HG03135 (cell line): ENCODE measurements around the gene RBM20.
"Not testable (repeated sequence)": the region's sequence is repeated elsewhere in the genome, so short reads cannot be mapped to it uniquely, and the experiment has no call there.

Source experiments
- ATAC-seq: cut with Tn5 transposase; IDR thresholded peaks from one replicate; pipeline ENCODE4 v1.9.1; 2021; ENCODE audit warnings: mild to moderate bottlenecking, moderate library complexity; ENCODE audit not compliant: unreplicated experiment

Gene RBM20

DNA sequence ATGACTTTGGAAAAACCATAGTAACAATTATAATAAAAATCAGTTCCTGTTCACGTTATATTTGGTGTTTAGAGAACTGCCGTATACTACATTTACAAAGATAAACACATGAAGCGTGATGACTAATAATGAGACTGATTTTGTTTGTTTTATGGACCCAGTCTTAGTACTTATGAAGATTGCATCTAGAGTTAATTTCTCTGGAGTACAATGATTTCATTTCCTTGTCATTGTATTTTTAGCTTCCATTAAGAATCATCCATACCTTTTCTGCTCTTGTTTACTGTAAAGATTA lies 2.9 kb downstream of the RBM20 start:
- no peak for ATAC-seq

DNA sequence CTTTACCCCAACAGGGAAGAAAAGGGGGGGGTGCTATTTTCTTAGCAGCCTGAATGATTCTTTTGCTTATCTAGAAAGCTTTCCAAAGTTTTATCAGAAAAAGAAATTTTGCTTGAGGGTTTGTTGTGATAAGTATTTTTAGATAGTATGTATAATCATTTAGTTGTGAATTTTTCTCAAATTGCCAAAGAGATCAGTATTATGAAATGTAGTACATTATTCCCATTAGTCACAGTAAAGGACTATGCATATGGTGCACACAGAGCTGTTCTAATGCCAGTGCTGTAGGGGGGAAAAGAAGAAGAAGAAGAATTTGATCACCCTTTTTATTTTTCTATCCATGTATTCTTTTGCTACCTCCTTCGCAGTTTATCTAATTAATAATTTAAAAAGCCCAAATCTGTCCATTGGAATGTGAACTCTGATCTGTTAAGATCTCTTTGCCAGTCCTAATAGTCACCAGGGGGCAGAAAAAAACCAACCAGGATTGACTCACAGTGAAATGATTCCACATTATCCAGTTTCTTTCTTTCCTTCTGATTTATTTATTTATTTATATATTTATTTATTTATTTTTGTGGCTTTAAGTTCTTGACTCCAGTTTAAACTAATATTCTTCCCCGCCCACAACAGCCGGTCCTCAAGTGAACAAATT lies 4.7 kb downstream of the RBM20 start:
- ATAC-seq, result no peak

DNA sequence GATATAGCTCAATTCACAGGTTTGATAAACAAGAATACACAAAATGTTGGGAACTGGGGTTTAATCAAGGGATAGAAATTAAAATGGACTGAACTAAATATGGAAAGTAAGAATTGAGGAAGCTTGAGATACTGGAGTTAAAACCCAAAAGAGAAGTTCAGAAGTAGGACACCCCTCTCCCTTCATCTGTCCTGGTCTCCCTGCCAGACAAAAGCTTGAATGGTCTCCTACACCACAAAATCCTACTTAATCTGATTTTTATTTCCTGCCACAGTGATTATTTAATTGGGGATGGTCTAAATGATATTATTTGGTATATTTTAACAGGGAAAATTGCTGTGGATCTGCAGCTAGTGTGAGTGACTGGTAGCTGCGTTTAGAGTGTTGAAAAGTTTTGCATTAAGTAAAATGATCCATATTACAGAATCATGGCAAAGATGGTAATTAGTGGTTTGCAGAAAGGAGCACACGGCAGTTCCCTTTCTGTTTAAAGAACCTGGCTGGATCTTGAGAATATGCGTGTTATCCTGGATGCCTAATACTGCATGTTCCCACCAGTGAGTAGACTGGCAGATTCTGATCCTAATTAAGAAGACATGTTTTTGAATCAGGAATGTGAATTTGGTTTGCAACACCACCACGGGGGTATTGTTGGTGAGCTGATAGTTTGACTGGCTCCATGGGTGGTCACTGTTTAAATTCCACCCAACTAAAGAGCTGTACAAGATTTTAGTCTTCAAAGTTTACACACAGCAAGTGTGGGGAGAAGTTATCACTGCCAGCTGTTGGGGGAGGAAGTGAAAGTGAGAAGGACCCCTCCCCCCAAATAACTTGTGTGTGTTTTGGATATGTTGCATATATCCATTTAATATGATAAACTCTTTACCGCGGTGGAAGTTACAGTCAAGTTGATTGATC lies 5.5 kb downstream of the RBM20 start:
- no peak for ATAC-seq

DNA sequence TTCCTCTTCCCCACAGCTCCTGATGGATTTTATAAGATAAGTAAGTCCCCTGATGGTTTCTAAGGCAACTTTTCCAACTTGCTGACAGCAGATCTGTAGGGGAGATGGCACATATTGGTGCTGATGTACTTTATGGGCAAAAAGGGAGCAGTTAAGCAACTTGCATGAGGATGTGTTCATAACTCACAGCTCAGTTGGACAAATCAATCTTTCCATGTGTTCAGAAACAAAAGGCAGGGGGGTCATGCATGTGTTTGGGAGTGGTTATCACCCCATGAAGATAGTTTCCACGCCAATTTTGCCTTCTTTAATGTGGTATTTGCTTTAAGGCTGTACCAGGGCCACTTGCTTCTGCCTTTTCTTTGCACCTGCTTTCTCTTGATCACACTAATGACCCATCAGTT lies 6.1 kb downstream of the RBM20 start:
- ATAC-seq, result no peak

- peak; percentile 77 for ATAC-seq
Observed at GRCh38 chr10:110651044-110651958, 7.2 kb downstream of the RBM20 start.

DNA sequence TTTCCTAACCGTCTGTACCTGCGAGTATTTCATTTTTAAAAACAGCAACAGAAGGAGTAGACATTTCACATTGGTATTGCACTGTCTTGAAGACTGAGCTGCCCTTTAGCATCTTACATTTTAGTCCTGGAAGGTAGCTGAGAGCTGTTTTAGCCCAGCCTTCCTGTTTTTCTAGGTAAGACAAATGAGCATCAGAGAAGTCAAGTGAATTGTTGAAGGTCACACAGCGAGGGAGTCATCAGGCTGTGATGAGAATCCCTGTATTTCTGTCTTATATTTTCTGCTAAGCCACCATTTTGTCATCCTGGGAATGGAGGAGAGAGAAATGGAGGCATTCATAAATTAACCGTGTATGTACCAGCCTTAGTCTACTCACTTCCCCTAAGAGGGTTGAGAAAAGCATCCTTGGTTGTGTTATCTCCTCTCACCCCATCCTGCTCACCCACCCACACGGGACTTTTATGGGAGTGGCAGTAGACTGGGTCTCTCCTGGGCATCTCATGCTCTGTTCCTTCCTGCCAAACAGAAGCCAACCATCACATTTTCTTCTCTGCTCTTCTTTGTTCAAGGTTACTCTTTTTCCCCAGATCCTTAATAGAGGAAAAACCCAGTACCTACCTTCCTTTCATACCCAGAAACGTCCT lies 8.5 kb downstream of the RBM20 start:
- ATAC-seq, result no peak

DNA sequence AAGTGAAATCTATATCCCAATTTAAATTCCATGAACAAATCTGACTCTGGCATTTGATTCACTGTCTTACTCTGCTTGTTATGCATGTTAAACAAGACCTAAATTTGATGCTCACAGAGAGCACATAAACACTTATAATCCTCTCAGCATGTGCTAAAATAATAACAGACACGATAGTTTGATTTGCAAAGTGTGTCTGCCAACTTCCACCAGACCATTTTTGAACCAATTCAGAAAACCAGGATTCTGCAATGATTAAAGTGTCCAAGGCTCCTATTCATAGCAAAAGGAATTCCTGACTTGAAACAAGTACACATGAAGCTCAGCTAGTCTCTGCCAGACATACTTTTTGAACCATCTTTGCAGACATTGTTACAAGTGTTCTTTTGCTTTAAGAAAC lies 11.2 kb downstream of the RBM20 start:
- ATAC-seq, result no peak

- ATAC-seq, result no peak
Observed at GRCh38 chr10:110656612-110657011, 12.5 kb downstream of the RBM20 start.

DNA sequence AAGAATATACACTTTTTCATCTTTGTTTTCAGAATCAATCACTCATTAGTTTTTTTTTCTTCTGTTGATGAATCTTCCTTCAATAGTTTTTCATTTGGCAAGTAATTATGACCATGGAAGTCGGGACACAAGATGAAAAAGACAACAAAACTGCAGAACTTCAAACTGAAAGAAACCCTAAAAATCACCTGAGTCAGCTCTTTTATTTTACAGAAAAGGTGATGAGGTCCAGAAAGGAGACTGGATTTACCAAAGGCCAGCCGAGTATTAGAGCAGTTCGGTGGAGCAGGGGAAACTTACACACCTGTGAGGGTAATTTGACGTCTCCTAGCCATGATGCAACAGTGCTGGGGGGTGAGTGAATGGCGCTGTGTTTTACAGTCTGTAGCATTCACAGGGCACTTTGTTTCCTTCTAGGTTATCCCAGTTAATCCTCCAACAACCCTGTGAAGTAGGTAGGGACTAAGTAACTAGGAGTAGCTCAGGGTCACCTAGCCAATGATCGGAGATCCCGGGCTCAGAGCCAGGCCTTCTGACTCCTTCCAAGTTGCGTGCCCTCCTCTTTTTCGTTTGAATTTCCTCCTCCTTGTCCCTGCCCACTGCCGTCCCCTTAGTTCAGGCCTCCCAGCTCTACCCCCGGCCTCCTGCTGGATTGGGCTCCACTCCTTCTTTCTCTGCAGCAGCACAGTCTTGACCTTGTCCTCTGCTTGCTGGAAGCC lies 14.0 kb downstream of the RBM20 start:
- no peak for ATAC-seq

GRCh38 chr10:110659558-110659957 lies 15.4 kb downstream of the RBM20 start:
- ATAC-seq, result no peak

DNA sequence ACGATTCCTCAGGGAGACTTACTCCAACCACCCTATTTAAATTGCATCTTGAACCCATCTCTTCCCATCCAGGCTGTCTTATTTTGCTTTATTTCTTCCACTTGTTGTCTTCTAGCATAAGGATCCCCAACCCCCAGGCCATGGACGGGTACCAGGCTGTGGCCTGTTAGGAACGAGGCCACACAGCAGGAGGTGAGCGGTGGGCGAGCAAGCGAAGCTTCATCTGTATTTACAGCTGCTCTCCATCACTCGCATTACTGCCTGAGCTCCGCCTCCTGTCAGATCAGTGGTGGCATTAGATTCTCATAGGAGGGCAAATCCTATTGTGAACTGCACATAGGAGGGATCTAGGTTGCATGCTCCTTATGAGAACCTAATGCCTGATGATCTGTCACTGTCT lies 16.2 kb downstream of the RBM20 start:
- ATAC-seq, result not testable (repeated sequence)

DNA sequence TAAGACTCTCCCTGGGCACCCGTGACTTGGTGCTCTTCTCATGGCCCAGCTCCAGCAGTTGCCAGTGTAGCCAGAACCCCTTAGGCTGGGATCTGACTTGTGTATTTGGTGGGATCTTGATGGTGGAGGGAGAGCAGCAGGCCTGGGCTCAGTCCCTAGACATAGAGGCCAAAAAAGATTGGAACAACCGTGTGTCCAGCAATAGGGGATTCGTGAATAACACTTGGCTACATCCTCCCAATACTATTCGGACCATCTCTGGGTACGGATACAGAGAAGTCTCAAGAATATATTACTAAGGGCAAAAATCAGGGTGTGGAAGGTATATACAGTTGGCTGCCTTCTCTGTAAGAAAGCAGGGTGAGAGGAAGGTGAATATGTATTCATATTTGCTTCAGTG lies 17.2 kb downstream of the RBM20 start:
- no peak for ATAC-seq

- no peak for ATAC-seq
Observed at GRCh38 chr10:110664483-110665420, 20.6 kb downstream of the RBM20 start.

DNA sequence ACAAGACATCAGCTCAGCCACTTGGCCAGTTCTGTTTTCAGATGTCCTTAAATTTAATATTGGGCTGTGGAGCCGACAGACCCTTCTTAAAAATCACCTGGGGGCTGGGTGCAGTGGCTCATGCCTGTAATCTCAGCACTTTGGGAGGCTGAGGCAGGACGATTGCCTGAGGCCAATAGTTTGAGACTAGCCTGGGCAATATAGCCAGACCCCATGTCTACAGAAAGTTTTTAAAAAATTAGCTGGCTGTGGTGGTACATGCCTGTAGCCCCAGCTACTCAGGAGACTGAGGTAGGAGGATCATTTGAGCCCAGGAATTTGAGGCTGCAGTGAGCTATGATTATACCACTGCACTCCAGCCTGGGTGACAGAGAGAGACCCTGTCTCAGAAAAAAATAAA lies 22.1 kb downstream of the RBM20 start:
- not testable (repeated sequence) for ATAC-seq

GRCh38 chr10:110666673-110667072 lies 22.5 kb downstream of the RBM20 start:
- no peak for ATAC-seq

- no peak for ATAC-seq
Observed at GRCh38 chr10:110667620-110668343, 23.6 kb downstream of the RBM20 start.

DNA sequence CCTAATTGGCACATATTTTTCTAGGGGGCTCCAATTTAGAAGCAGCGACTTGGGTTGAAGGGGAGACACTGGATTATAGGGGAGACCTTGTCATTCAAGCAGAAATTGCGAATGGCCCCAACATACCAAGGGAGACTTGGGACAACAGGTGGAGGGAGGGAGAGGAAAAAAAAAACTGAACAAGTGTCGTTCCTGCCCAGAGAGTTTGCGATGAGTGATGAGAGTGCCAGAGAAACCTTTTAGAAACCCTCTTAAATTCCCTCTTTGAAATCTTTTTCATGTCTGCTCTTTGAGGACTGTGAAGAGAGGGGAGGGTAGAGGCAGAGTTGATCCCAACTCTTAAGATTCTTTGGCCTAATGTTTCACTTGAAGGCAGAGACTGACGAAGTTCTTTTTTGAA lies 24.3 kb downstream of the RBM20 start:
- ATAC-seq, result no peak

DNA sequence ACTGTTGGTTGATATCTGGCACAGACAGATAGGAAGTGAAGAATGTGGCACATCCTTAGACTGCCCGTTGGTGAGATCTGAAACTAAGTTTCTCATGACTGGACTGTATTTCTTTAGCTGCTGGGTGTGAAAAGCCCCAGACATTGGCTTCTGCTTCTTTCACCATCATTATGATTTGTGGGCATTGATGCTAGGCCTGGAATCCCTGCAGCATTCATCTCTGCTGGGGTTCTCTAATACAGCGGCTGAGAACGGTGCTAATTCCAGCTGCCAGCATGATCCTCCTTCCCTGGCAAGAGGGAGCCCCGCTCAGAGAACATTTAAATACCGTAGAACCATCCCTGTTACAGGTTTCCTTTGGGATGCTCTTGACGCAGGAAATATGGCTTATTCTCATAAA lies 26.2 kb downstream of the RBM20 start:
- ATAC-seq, result no peak
